Activated effector memory CD4-positive, alpha-beta T cell treated with Interleukin-2 at 50 U/mL for 16 hours (primary cell): ENCODE results near the gene KAT7.
A peak's percentile ranks its signal among the peaks of the same experiment; 100 is the strongest.
"Not testable (repeated sequence)": the region's sequence is repeated elsewhere in the genome, so short reads cannot be mapped to it uniquely, and the experiment has no call there.

Source experiments
- DNase-seq: peaks from one replicate; pipeline ENCODE4 v3.0.0-alpha.2; 2020

KAT7 gene

DNA sequence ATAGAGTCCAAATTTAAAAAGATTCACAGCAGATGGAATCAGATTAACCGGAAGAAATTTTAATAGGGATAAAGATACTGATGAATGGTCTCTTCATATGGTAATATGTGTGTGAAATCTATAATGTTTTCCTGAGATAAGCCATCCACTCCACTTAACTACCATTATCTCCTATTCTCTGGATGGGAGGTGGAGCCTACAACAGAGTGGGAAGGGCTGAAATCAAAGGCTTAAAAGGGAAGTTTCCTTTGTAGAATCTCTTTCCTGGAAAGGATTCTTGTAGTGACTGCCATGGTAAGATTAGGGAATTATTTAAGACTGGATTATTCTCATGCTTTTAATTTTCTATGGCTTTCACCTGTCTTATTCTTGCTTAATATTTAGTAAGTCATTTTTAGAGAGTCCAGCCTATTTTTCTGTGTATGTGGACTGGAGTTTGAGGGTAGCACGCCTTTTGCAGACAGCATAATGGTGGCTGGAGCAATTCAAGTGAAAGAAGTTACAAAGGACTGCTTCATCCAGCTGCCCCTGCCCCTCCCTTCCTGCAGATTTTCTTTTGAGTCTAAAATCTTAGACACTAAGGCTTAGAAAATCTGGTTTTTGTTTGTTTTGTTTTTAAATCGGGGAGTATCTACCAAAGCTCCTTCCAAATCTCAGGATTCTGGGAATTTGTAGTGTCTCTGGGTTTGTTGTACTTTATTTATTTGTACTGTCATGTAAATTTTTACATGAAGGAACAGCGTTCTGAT, 26.5 kb downstream of the KAT7 start:
- no peak for DNase-seq

GRCh38 chr17:49815761-49816281, 27.3 kb downstream of the KAT7 start:
- DNase-seq: no peak

- DNase-seq: peak; percentile 52
Observed at GRCh38 chr17:49817993-49818392, 29.5 kb downstream of the KAT7 start.

- DNase-seq: no peak
Observed at GRCh38 chr17:49819138-49819537, 30.7 kb downstream of the KAT7 start.

GRCh38 chr17:49819651-49820050, 31.2 kb downstream of the KAT7 start:
- DNase-seq: no peak

DNA sequence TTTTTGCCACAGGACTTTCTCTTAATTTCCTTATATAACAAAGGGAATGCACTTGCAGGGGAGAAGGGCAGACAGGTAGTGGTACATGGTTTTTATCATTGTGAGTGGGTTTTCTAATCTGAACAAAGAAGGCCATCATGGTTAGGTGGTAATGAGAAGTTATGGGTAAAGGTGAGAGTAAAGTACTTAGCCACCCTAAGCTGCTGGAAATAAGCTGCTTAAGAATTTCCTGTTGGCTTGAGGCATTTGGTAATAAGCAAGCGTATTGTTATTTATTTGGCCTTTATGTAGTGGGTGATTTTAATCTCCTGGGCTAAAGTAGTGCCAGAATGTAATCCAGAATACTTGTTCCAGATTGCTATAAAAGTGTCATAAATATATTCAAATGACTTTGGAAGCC, 32.3 kb downstream of the KAT7 start:
- DNase-seq: no peak

DNA sequence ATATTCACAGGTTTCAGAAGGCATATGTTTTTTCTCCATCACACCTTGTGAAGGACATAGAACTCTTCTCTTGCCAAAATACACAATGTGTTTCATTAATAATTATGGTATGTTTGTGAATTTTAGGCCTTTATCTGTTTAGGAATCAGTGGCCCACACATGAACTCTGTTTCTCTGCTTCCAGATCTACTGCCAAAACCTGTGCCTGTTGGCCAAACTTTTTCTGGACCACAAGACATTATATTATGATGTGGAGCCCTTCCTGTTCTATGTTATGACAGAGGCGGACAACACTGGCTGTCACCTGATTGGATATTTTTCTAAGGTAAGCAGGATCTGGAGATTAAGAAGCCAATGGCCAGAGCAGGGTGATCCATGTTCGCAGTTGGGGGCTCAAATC, 33.0 kb downstream of the KAT7 start:
- no peak for DNase-seq

- DNase-seq: no peak
Observed at GRCh38 chr17:49821916-49822315, 33.4 kb downstream of the KAT7 start.

- no peak for DNase-seq
Observed at GRCh38 chr17:49822829-49823228, 34.3 kb downstream of the KAT7 start.

- DNase-seq: no peak
Observed at GRCh38 chr17:49823614-49824013, 35.1 kb downstream of the KAT7 start.

DNA sequence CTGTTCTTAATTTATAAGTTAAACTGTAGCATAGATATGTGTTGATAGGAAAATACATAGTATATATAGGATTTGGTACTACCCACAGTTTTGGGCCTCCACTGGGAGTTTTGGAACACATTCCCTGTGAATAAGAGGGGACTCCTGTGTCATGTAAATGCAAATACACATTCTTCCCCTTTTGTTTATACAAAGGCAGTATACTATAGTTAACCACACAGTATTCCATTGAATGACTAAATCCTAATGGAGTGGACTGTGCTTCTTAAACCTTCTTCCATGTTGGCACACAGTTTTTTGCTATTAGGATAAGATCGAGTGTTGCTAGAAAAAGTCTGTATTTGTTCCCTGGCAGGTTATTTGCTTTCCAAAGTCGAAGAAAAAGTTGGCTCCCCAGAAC, 37.2 kb downstream of the KAT7 start:
- no peak for DNase-seq

DNA sequence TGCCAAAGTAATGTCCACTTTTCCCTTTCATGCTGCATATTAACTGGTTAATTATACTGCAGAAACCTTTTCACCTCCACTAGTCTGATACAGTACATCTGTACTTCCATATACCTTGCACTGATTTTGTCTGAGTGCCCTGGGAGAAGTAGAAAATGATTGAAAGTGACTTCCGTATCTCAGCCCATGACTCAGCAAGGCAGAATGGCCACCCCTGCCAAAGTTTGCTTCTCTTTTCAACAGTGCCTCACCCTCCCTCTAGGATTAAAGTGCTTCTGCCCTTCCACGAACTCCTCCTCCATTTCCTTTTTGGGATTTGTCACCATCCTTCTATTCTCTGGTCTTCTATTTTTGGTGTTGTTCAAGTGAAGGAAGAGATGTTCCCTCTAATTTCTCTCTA, 39.8 kb downstream of the KAT7 start:
- not testable (repeated sequence) for DNase-seq

DNA sequence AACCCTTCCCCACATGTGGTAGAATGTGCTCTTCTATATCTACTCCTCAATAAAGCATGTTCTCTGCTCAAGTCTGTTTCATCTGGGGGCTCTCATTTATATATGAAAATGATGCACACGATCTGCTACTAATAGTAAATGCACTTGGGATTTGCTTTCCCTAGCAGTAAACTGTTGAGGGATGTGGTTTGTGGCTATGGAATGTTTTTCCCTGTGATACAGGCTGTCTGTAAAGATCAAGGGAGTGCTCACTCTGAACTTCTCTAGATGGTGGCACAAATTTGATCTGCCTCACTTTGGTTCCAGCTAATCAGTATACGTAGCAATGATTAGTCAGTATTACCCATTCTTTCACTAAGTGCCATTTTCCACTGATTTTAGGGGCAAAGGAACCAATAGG, 40.5 kb downstream of the KAT7 start:
- no peak for DNase-seq

GRCh38 chr17:49830605-49831004, 42.1 kb downstream of the KAT7 start:
- DNase-seq: no peak

- no peak for DNase-seq
Observed at GRCh38 chr17:49832840-49833599, 44.5 kb downstream of the KAT7 start.

GRCh38 chr17:49834118-49834743, 45.8 kb downstream of the KAT7 start:
- no peak for DNase-seq

- no peak for DNase-seq
Observed at GRCh38 chr17:49835472-49835871, 47.0 kb downstream of the KAT7 start.

- no peak for DNase-seq
Observed at GRCh38 chr17:49836111-49837030, 47.9 kb downstream of the KAT7 start.

GRCh38 chr17:49839455-49839854, 51.0 kb downstream of the KAT7 start:
- DNase-seq: no peak

DNA sequence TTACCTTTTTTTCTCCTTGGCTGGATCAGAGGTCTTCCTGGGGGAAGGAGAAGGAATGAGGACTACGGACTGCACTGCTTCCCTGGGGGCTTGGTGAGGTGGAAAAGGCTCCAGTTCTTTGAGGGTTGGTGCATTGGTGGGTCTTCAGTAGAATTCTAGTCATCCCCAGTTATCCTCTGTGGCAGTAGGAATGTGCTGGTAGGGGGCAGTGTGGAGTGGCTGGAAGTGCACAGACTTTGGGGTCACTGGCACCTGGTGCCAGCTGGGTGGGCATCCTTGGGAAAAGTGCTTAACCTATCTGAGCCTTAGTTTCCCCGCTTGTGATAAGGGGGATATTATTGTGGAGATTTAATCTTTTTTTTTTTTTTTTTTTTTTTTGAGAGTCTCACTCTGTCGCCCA, 53.1 kb downstream of the KAT7 start:
- DNase-seq: no peak

GRCh38 chr17:49842371-49842770, 53.9 kb downstream of the KAT7 start:
- DNase-seq: no peak

- no peak for DNase-seq
Observed at GRCh38 chr17:49842846-49843245, 54.4 kb downstream of the KAT7 start.
